ENCODE data around the gene CTAGE15. TPM values are rescaled to one million over a fixed set of nuclear protein-coding genes. Genes with fewer than 3 reads are reported as not detected.
"Not testable (repeated sequence)": the region's sequence is repeated elsewhere in the genome, so short reads cannot be mapped to it uniquely, and the experiment has no call there.

CTAGE15 gene
- not detected in 2 replicates for total RNA-seq

GRCh38 chr7:143571501-143571900 is at the start of gene CTAGE15:
TSS of gene CTAGE15 (plus strand) at chr7:143571801. CDS start at chr7:143571818, 17 bp downstream.
- DNase-seq (ENCODE audit: extremely low read depth, low read depth, low spot score) = not testable (repeated sequence)

GRCh38 chr7:143522309-143522916 is 49.2 kb upstream of the CTAGE15 start:
- not testable (repeated sequence) for DNase-seq (ENCODE audit: extremely low read depth, low read depth, low spot score)

- DNase-seq (ENCODE audit: extremely low read depth, low read depth, low spot score) = not testable (repeated sequence)
Observed at GRCh38 chr7:143531169-143531926, 40.3 kb upstream of the CTAGE15 start.

- not testable (repeated sequence) for DNase-seq (ENCODE audit: extremely low read depth, low read depth, low spot score)
Observed at GRCh38 chr7:143531932-143532331, 39.7 kb upstream of the CTAGE15 start.

- not testable (repeated sequence) for DNase-seq (ENCODE audit: extremely low read depth, low read depth, low spot score)
Observed at GRCh38 chr7:143533213-143533839, 38.3 kb upstream of the CTAGE15 start.

- DNase-seq (ENCODE audit: extremely low read depth, low read depth, low spot score) = not testable (repeated sequence)
Observed at GRCh38 chr7:143536443-143536842, 35.2 kb upstream of the CTAGE15 start.

- DNase-seq (ENCODE audit: extremely low read depth, low read depth, low spot score) = not testable (repeated sequence)
Observed at GRCh38 chr7:143543288-143544038, 28.1 kb upstream of the CTAGE15 start.

- not testable (repeated sequence) for DNase-seq (ENCODE audit: extremely low read depth, low read depth, low spot score)
Observed at GRCh38 chr7:143555968-143556367, 15.6 kb upstream of the CTAGE15 start.

GRCh38 chr7:143563306-143563705 is 8.3 kb upstream of the CTAGE15 start:
- DNase-seq (ENCODE audit: extremely low read depth, low read depth, low spot score) = not testable (repeated sequence)

- DNase-seq (ENCODE audit: extremely low read depth, low read depth, low spot score) = not testable (repeated sequence)
Observed at GRCh38 chr7:143566001-143566400, 5.6 kb upstream of the CTAGE15 start.

- DNase-seq (ENCODE audit: extremely low read depth, low read depth, low spot score) = not testable (repeated sequence)
Observed at GRCh38 chr7:143588183-143588582, 16.6 kb downstream of the CTAGE15 start.

- not testable (repeated sequence) for DNase-seq (ENCODE audit: extremely low read depth, low read depth, low spot score)
Observed at GRCh38 chr7:143589897-143590296, 18.3 kb downstream of the CTAGE15 start.

- DNase-seq (ENCODE audit: extremely low read depth, low read depth, low spot score) = not testable (repeated sequence)
Observed at GRCh38 chr7:143598086-143598485, 26.5 kb downstream of the CTAGE15 start.

- DNase-seq (ENCODE audit: extremely low read depth, low read depth, low spot score) = not testable (repeated sequence)
Observed at GRCh38 chr7:143603549-143603948, 31.9 kb downstream of the CTAGE15 start.

- not testable (repeated sequence) for DNase-seq (ENCODE audit: extremely low read depth, low read depth, low spot score)
Observed at GRCh38 chr7:143606088-143606487, 34.5 kb downstream of the CTAGE15 start.

- not testable (repeated sequence) for DNase-seq (ENCODE audit: extremely low read depth, low read depth, low spot score)
Observed at GRCh38 chr7:143615545-143615944, 43.9 kb downstream of the CTAGE15 start.

- not testable (repeated sequence) for DNase-seq (ENCODE audit: extremely low read depth, low read depth, low spot score)
Observed at GRCh38 chr7:143617204-143617603, 45.6 kb downstream of the CTAGE15 start.

- DNase-seq (ENCODE audit: extremely low read depth, low read depth, low spot score) = not testable (repeated sequence)
Observed at GRCh38 chr7:143620058-143620457, 48.5 kb downstream of the CTAGE15 start.

- DNase-seq (ENCODE audit: extremely low read depth, low read depth, low spot score) = not testable (repeated sequence)
Observed at GRCh38 chr7:143620646-143621045, 49.0 kb downstream of the CTAGE15 start, which contains the start of gene TCAF2. TSS of gene TCAF2 (plus strand) at chr7:143620974.

GRCh38 chr7:143621175-143621574 is 49.6 kb downstream of the CTAGE15 start:
- DNase-seq (ENCODE audit: extremely low read depth, low read depth, low spot score) = not testable (repeated sequence)

GRCh38 chr7:143622130-143622529 is 50.5 kb downstream of the CTAGE15 start:
- not testable (repeated sequence) for DNase-seq (ENCODE audit: extremely low read depth, low read depth, low spot score)
